GM23248 (cell line): Measurements from ENCODE around the gene OR5H2.

Experiments used
- EZH2 ChIP-seq: fragments of 200-600 bp; sonication (generic); IDR thresholded peaks from 2 replicates; pipeline ENCODE4 v1.6.1; 2018; ENCODE audit warnings: antibody characterized with exemption, mild to moderate bottlenecking; ENCODE audit not compliant: insufficient read depth, poor library complexity, severe bottlenecking
- EZH2phosphoT487 ChIP-seq: fragments of 200-600 bp; sonication (generic); IDR thresholded peaks from 2 replicates; pipeline ENCODE4 v1.6.1; 2018; ENCODE audit warnings: antibody characterized with exemption, moderate library complexity, mild to moderate bottlenecking, low read depth; ENCODE audit not compliant: insufficient read depth

GRCh38 chr3:98291332-98291957 is 9.1 kb downstream of the OR5H2 start:
- TF ChIP-seq EZH2 (no peak), EZH2phosphoT487 (no peak)
